A549 treated with DMSO at 1 μM for 4 hours (cell line): ENCODE measurements around the gene LTBR. TPM values are rescaled to one million over a fixed set of nuclear protein-coding genes. Genes with fewer than 3 reads are reported as not detected.

Experiments used
- total RNA-seq: library from RNA; stranded (reverse); fragments of 200-300 nt; extraction: Qiagen RNA extraction; gene quantifications from 5 replicates; pipeline ENCODE4 v1.2.3, GENCODE V29; 2022; ENCODE audit warnings: low read depth

LTBR gene
- total RNA-seq: 165 to 195 TPM (median 177 TPM) in 5 replicates

GRCh38 chr12:6383572-6384498 is at the start of gene LTBR:
Gene LTBR (plus strand): TSS chr12:6384162. CDS start chr12:6384359, 197 bp downstream.

GRCh38 chr12:6341417-6342139 is 42.4 kb upstream of the LTBR start, which contains the start of gene TNFRSF1A:
Gene TNFRSF1A (minus strand): TSS chr12:6342076. CDS start chr12:6341814, 262 bp downstream.

GRCh38 chr12:6375269-6376078 is 8.5 kb upstream of the LTBR start, which contains the start of gene SCNN1A:
Gene SCNN1A (minus strand): TSS chr12:6375563. CDS start chr12:6374783, 780 bp downstream.

Other genes with a start within 250 kb of the LTBR start
- 229 to 259 TPM (median 235 TPM) in 5 replicates for gene CD9, start 183.8 kb upstream of the LTBR start, total RNA-seq
- 0.07 to 0.31 TPM (median 0.20 TPM) in 5 replicates for gene PLEKHG6, start 73.5 kb upstream of the LTBR start, total RNA-seq
- gene TNFRSF1A, start 42.1 kb upstream of the LTBR start, total RNA-seq: 331 to 652 TPM (median 399 TPM) in 5 replicates
- gene SCNN1A, start 8.6 kb upstream of the LTBR start, total RNA-seq: 3.9 to 5.3 TPM (median 4.0 TPM) in 5 replicates
- not detected in 5 replicates for gene CD27, start 60.8 kb downstream of the LTBR start, total RNA-seq
- 2.8 to 4.5 TPM (median 3.7 TPM) in 5 replicates for gene TAPBPL, start 67.9 kb downstream of the LTBR start, total RNA-seq
- 9.3 to 12.7 TPM (median 11.5 TPM) in 5 replicates for gene VAMP1, start 86.5 kb downstream of the LTBR start, total RNA-seq
- gene MRPL51, start 109.1 kb downstream of the LTBR start, total RNA-seq: 295 to 330 TPM (median 316 TPM) in 5 replicates
- gene NCAPD2, start 109.9 kb downstream of the LTBR start, total RNA-seq: 66.6 to 79.8 TPM (median 73.5 TPM) in 5 replicates
- gene GAPDH, start 150.4 kb downstream of the LTBR start, total RNA-seq: 7,428 to 9,230 TPM (median 8,815 TPM) in 5 replicates
- gene IFFO1, start 171.9 kb downstream of the LTBR start, total RNA-seq: 2.3 to 3.1 TPM (median 2.7 TPM) in 5 replicates
- 105 to 121 TPM (median 110 TPM) in 5 replicates for gene NOP2, start 184.1 kb downstream of the LTBR start, total RNA-seq
- gene CHD4, start 223.2 kb downstream of the LTBR start, total RNA-seq: 66.0 to 80.0 TPM (median 71.6 TPM) in 5 replicates